Bronchial smooth muscle cell (primary cell): ENCODE measurements around the gene DYRK1A. TPM values are rescaled to one million over a fixed set of nuclear protein-coding genes. Genes with fewer than 3 reads are reported as not detected.

Experiments
- total RNA-seq: library from RNA; depleted of rRNA; stranded (reverse); fragments of >200 nt; gene quantifications from 2 replicates; pipeline ENCODE4 v1.2.1, GENCODE V29; 2014

The DYRK1A gene
- total RNA-seq, result 34.2 and 46.4 TPM in 2 replicates

DNA sequence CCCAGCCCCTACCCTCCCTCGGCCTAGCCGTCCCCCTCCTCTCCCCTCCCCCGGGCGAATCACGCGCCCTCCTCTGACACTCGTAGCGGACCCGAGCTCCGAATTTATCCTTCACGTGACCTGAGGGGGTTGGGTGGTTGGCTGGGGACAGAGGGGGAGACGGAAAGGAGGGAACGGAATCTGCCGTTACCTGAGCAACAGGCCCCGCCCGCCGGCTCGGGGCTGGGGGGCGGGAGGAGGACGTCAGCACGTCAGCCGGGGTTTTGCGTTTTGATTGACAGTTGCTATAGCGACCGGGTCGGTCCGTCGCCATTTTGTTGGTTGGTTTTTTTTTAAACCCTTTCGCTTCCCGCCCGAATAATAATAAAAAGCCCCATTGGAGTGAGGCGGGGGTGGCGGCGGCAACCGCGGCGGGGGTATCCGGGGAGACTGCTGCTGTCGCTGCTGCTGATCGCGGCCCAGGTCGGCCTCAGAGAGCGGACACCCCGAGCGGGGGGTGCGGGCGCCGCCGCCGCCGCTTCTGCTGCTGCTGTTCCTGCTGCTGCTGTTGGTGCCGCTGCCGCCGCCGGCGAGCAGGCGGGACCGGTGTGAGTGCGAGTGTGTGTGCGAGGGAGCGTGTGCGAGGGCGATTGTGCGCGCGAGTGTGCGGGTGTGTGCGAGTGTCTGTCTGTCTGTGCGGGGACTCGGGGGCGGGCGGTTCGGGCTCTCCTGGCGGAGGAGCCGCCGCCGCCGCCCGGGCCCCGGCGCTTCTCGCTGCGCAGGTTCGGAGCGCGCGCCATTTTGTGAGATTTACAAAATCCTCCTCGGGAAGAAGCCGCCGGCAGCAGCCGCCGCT is at the start of gene DYRK1A:
TSS of gene DYRK1A (plus strand) at position 292 of the 835 bp plus-strand sequence. CDS start 53,602 bp downstream, outside the sequence.

Other genes with a start within 250 kb of the DYRK1A start
- 64.8 and 79.9 TPM in 2 replicates for gene VPS26C, start 99.4 kb upstream of the DYRK1A start, total RNA-seq